Inflammatory macrophage treated with lipopolysaccharide for 4 hours (primary cell): Measurements from ENCODE around the gene ATP11A.
"Not testable (repeated sequence)": the region's sequence is repeated elsewhere in the genome, so short reads cannot be mapped to it uniquely, and the experiment has no call there.

ENCODE experiments used
- DNase-seq: peaks from one replicate; pipeline ENCODE4 v3.0.0-alpha.2; 2020

ATP11A gene

DNA sequence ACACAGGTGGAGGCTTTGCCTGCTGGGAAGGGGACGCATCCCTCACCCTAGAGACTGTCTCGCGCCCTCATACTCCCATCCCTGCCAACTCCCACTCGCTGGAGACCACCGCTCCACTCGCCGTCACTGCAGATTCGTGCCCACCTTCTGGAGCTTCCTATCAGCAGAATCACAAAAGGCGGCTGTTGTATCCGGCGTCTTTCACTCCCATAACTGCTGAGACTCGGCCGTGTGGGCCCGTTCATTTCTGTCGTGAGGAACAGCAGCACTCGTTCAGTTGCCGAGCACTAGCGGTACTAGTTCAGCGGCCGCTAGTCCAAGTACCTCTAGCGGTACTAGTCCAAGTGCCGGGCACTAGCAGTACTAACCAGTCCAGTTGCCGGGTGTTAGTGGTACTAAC is 154.6 kb downstream of the ATP11A start:
- DNase-seq: no peak

GRCh38 chr13:112844879-112845278 is 155.0 kb downstream of the ATP11A start:
- no peak for DNase-seq

DNA sequence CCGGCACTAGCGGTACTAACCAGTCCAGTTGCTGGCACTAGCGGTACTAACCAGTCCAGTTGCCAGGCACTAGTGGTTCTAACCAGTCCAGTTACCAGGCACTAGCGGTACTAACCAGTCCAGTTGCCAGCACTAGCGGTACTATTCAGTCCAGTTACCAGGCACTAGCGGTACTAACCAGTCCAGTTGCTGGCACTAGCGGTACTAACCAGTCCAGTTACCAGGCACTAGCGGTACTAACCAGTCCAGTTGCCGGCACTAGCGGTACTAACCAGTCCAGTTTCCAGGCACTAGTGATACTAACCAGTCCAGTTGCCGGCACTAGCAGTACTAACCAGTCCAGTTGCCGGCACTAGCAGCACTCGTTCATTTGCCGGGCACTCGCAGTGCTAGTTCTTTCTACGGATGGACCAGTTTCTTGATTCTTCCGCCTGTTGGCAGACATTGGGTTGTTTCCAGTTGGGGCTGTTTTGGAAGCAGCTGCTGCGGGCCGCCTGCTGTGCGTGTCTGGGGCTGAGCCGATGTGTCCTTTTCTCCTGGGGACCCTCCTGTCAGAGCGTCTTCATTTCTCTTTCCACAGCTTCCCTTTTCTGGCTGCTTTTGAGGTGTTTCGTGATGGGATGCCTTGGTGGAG is 155.8 kb downstream of the ATP11A start:
- no peak for DNase-seq

DNA sequence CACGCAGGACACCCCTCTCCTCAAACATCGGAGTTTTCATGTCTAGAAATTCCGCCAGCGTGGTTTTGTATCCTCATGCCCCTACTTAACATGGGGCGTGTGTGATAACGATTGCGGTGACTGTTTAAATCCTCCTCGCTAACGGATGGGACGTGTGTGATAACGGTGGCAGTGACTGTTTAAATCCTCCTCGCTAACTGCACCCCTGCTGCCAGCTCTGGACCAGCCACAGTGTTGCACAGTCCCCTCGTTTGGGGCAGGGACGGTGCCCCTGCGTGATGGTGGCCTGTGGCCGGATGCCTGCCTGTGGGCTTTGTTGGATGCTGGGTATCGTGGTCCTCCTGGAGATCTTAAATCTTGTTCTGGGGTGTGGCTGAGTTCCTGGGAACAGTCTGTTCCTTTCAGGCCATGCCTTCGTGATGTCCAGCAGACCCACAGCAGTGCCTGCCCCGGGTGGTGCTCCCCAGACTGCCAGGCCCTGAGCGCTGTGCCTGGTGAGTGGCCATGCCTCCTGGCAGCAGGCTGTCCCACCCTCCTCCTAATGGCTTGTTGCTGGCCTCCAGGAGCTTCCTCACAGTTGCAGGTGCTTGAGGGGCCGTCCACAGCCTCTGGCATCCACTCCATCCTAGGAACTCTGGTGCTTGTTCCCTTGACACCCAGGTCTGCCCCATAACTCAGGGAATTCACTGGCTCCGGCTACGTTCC is 156.7 kb downstream of the ATP11A start:
- no peak for DNase-seq

DNA sequence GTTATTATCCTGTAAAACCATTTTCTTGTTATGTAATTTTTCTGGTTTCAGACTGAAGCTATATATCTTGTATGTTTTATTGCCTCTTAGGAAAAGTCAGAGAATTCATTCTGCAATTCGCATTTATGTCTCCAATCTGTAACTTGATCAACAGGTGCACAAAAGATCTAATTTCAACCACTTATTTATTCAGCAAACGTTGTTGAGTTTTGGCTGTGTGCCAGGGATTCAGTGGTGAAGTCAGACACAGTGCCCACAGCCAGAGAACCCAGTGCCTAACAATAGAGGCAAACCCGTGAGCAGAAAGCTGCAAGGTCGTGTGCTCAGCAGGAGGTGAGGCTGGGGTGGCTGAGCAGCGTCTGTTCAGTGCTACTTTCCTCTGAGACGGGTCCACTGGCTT is 159.7 kb downstream of the ATP11A start:
- DNase-seq: no peak

DNA sequence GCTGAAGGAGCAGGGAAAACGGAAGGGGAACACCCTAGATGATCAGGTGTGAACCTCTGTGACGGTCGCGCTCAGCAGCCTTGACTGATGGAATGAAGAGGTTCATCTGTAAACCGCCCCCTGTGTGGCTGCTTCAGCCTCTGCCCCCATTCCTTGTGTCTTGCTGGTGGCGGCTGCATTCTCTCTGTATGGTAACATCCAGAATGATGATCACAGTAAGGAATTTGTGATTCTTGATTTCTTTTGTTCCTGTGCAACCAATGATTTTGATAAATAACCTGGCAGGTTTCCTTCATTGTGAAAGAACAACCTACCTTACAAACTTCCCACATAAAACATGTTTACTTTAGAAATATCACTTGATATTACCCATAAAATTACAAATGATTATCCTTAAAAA is 160.4 kb downstream of the ATP11A start:
- DNase-seq: no peak

GRCh38 chr13:112851107-112852038 is 161.5 kb downstream of the ATP11A start:
- DNase-seq: no peak

DNA sequence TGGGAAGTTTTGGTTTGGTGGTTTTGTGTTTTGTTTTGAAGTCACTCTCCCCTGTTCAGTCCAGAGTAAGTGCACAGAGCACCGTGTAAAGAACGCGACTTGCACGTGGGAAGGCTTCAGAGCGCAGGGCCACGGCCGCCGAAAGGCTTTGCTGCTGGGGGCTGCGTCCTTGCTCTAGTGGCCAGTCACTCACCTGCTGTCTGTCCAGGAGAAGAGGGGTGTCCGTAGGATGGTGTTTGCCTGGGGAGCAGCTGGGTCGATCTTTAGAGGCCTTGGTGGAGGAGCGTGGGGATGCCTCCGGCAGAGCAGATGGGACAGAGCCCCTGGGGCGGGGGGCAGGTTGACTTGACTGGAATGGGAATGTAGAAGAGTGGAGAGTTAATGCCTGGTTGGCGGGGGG is 162.6 kb downstream of the ATP11A start:
- no peak for DNase-seq

DNA sequence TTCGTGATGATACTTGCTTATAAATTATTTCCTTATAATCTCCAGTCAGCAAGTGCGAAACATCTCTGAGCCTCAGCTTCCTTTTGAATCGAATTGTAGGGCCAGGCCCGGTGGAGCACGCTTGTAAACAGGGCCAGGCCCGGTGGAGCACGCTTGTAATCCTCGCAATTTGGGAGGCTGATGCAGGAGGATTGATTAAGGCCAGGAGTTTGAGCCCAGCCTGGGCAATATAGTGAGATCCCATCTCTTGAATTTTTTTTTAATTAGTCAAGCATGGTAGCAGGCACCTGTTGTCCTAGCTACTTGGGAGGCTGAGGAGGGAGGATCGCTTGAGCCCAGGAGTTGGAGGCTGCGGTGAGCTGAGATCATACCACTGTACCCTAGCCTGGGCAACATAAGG is 163.0 kb downstream of the ATP11A start:
- no peak for DNase-seq

DNA sequence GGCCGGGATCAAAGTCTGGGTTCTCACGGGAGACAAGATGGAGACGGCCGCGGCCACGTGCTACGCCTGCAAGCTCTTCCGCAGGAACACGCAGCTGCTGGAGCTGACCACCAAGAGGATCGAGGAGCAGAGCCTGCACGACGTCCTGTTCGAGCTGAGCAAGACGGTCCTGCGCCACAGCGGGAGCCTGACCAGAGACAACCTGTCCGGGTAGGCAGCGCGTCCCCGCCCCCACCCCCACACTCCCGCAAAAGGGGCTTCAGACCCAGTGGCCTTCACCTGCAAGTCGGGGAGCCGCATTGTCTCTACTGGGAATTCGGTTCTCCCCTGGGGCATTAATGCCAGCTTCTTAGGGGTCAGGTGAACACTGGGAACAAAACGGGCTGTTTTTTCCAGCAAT is 164.5 kb downstream of the ATP11A start:
- DNase-seq: no peak

GRCh38 chr13:112855859-112856258 is 166.0 kb downstream of the ATP11A start:
- DNase-seq: no peak

DNA sequence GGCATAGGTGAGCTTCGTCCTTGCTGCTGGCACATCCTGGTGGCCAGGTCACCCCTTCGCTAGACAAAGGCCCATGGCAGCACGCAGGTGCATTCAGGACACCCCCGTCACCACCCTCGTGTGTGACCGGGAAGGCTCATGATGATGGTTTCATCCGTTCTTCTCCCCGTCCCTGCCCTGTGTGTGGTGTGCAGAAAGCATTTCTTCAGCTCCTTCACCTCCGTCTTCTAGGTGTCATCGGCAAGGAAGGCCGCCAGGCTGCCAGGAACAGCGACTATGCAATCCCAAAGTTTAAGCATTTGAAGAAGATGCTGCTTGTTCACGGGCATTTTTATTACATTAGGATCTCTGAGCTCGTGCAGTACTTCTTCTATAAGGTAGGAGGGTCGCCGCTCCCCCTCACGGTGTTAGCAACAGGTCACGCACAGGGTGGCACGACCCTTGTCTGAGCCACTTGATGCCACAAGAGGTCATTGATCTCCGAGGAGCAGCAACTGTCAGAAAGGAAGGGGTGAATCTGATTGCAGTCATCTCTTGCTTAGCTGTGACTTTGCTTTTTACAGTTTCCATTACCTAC is 168.2 kb downstream of the ATP11A start:
- no peak for DNase-seq

DNA sequence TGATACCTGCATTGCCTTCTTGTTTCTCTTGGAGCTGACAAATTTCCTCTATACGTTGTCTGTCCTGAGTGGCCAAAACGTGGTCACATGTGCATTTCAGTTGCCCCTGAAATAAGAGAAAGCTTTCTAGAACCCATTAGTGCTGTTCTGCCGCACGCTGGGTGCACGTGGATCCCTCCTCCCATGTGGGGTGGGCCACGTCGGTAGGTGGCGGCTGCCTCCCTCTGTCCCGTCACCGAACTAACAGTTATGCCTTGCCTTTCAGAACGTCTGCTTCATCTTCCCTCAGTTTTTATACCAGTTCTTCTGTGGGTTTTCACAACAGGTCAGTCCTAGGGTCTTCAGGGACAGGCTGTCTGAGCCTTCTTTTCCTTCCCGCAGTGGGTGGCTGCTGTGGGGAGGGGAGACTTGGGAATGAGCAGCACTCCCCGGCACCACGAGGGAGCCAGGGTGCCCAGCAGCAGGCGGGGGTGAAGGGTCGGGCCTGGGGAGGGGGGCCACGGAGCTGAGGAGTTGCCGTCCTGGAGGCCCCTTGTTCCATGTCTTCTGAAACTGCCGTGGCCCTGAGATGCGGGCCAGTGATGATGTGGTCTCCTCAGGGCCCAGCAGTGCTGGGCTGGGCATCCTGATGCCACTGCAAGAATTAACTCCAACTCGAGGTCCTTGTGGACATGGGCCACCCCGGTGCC is 169.4 kb downstream of the ATP11A start:
- DNase-seq: no peak

DNA sequence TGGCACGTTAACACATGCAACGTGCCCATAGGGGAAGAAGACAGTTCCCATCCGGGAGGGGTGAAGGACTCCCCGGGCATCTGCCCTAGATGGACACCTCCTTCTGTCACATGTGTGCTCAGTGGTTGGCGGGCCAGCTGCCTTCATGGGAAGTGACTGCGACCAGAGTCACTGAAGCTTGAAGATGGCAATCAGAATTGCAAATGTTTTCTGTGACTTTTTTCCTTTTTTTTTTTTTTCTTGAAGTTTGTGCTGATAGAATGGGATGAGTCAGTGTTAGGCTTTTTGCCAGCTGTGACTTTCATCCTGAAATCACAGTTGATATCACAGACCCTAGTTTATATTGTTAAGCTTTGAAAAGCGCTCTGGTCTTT is 170.0 kb downstream of the ATP11A start:
- DNase-seq: no peak

GRCh38 chr13:112861876-112862615 is 172.2 kb downstream of the ATP11A start:
- DNase-seq: no peak

DNA sequence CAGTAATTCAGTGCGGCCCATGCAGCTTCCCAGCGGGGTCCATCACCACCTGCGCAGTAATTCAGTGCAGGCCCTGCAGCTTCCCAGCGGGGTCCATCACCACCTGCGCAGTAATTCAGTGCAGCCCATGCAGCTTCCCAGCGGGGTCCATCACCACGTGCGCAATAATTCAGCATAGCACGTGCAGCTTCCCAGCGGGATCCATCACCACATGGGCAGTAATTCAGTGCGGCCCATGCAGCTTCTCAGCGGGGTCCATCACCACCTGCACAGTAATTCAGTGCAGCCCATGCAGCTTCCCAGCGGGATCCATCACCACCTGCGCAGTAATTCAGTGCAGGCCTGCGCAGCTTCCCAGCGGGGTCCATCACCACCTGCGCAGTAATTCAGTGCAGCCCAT is 173.5 kb downstream of the ATP11A start:
- DNase-seq: not testable (repeated sequence)

DNA sequence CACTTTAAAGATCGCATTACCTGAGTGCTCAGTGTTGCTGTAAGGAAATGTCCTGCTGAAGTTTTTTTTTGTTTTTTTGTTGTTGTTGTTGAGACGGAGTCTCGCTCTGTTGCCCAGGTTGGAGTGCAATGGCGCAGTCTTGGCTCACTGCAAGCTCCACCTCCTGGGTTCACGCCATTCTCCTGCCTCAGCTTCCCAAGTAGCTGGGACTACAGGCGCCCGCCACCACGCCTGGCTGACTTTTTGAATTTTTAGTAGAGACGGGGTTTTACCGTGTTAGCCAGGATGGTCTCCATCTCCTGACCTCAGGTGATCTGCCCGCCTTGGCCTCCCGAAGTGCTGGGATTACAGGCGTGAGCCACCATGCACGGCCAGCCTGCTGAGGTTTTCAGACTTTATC is 175.6 kb downstream of the ATP11A start:
- DNase-seq: not testable (repeated sequence)

DNA sequence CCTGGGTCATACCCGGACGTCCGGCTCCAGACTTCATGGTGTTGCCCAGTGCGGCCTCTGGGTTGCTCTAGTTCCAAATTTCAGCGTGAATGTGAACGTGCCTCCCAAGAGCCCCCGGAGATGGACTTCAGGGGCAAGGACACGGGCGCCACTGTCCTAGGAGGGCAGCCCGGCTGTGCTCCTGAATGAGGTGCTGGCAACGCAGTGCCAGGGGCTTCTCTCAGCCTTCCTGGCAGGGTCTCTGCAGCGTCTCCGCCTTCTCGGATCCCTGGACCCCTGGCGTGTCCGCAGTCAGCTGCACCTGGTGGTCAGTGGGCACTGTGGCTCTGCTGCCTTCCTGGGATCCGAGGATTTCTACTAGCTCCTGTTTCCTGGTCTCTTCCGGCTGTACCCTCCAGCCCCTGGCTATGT is 177.5 kb downstream of the ATP11A start:
- DNase-seq: no peak

GRCh38 chr13:112868308-112868707 is 178.5 kb downstream of the ATP11A start:
- DNase-seq: no peak

DNA sequence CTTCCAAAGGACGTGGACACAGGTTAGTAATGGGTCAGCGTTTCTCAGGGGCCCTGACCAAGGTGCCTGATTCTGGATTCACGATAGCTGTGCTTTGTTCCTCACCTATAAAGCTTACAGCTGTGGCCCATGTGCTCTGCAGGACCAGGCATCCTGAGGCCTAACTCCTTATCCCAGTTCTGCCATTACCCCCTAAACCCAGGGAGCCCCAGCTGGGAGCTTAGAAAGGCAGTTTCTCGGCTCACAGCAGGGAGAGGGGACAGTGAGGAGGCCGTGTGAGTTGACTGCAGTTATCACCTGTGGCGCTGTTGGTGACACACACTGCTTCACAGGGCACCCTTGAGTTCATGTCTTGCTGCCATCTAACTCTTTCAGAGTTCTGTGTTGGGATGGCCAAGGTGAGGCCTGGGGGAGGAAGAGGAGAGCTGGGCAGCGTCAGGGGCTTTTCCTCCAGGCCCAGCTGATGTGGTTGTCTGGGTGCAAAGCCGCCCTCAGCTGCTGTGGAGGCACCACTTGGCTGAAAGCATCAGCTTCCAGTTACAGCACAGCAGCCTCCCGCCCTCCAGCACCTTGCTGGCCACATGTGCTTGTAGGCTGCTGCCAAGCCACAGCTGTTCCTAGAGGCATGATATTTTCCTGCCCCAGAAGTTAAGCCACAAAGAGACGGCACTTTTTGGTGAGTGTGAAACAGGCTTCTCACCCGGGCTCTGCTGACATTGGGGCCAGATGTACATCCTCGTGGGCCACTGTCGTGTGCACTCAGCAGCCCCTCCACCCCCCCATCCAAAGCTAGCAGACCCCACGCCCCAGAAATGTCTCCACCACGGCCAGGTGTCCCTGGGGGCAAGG is 179.6 kb downstream of the ATP11A start:
- no peak for DNase-seq

- no peak for DNase-seq
Measured at GRCh38 chr13:112870051-112870331, 180.2 kb downstream of the ATP11A start.
